Thyroid gland (tissue), 4 donors: ENCODE results near the gene WWP2.

ENCODE experiments used
- CTCF ChIP-seq, 6 experiments: fragments of 200-600 bp in 3 of 6; fragments of 450-650 bp in 3 of 6; sonication (generic) in 3 of 6; IDR thresholded peaks; one replicate each; pipeline ENCODE4 v1.5.1; 2016 to 2019; ENCODE audit warnings: antibody characterized with exemption in 6 of 6, mild to moderate bottlenecking in 2 of 6, inconsistent platforms in 1 of 6, moderate library complexity in 1 of 6
- POLR2A ChIP-seq, 2 donors: fragments of 450-650 bp; IDR thresholded peaks; one replicate each; pipeline ENCODE4 v1.6.1; 2017; ENCODE audit warnings: antibody characterized with exemption in 2 of 2, mild to moderate bottlenecking in 2 of 2, moderate library complexity in 1 of 2

GRCh38 chr16:69853481-69853880, 91.3 kb downstream of the WWP2 start:
- TF ChIP-seq CTCF (IDR thresholded peaks at IDR 0.05) (no peak), POLR2A (IDR thresholded peaks at IDR 0.05) (no peak)
